ENCODE data around the gene HACD2.
"Not testable (repeated sequence)": the region's sequence is repeated elsewhere in the genome, so short reads cannot be mapped to it uniquely, and the experiment has no call there.

The HACD2 gene

GRCh38 chr3:123522320-123523022 lies 62.4 kb downstream of the HACD2 start:
- DNase-seq = no peak

GRCh38 chr3:123521179-123521969 lies 63.5 kb downstream of the HACD2 start:
- peak in 1 of 2 donors; percentile 3 for DNase-seq

GRCh38 chr3:123520656-123521055 lies 64.2 kb downstream of the HACD2 start:
- DNase-seq = no peak

GRCh38 chr3:123518892-123519485 lies 65.9 kb downstream of the HACD2 start:
- DNase-seq = no peak

- DNase-seq = no peak
Observed at GRCh38 chr3:123511726-123512125, 73.1 kb downstream of the HACD2 start.

GRCh38 chr3:123511084-123511483 lies 73.8 kb downstream of the HACD2 start:
- DNase-seq = no peak

GRCh38 chr3:123508178-123508577 lies 76.7 kb downstream of the HACD2 start:
- DNase-seq = no peak

GRCh38 chr3:123505820-123506219 lies 79.0 kb downstream of the HACD2 start:
- no peak for DNase-seq

GRCh38 chr3:123503203-123503602 lies 81.7 kb downstream of the HACD2 start:
- DNase-seq = no peak

- DNase-seq = no peak
Observed at GRCh38 chr3:123499322-123499721, 85.5 kb downstream of the HACD2 start.

- DNase-seq = no peak
Observed at GRCh38 chr3:123498761-123499160, 86.1 kb downstream of the HACD2 start.

- no peak for DNase-seq
Observed at GRCh38 chr3:123493912-123494311, 90.9 kb downstream of the HACD2 start.

- peak in 1 of 2 donors; percentile 16 for DNase-seq
Observed at GRCh38 chr3:123491966-123492587, 92.8 kb downstream of the HACD2 start.

- DNase-seq = peak; percentile 9 to 29
Observed at GRCh38 chr3:123489400-123490004, 95.4 kb downstream of the HACD2 start.

GRCh38 chr3:123488645-123489347 lies 96.1 kb downstream of the HACD2 start:
- DNase-seq = no peak

GRCh38 chr3:123487063-123487462 lies 97.8 kb downstream of the HACD2 start:
- DNase-seq = not testable (repeated sequence)

- DNase-seq = no peak
Observed at GRCh38 chr3:123486460-123486859, 98.4 kb downstream of the HACD2 start.

GRCh38 chr3:123485551-123485950 lies 99.3 kb downstream of the HACD2 start:
- DNase-seq = no peak

- no peak for DNase-seq
Observed at GRCh38 chr3:123483146-123483545, 101.7 kb downstream of the HACD2 start.

GRCh38 chr3:123481722-123482457 lies 103.0 kb downstream of the HACD2 start:
- DNase-seq = no peak

- no peak for DNase-seq
Observed at GRCh38 chr3:123481071-123481470, 103.8 kb downstream of the HACD2 start.

- no peak for DNase-seq
Observed at GRCh38 chr3:123480428-123480827, 104.4 kb downstream of the HACD2 start.

Measured in CD4-positive, alpha-beta T cell treated with Interleukin-1 beta for 1 hour (primary cell).